Upper lobe of left lung (tissue), 4 donors: ENCODE measurements around the gene SLC25A25.

Experiments used
- CTCF ChIP-seq, 6 experiments: fragments of 450-650 bp in 4 of 6; fragments of 200-600 bp in 2 of 6; sonication (generic) in 2 of 6; IDR thresholded peaks; one replicate each; pipeline ENCODE4 v1.5.1; 2016 to 2019; ENCODE audit warnings: antibody characterized with exemption in 6 of 6
- EP300 ChIP-seq, 4 donors: sonication (generic); formaldehyde crosslinking; IDR thresholded peaks; one replicate each; pipeline ENCODE4 v1.5.1; 2017; ENCODE audit warnings: antibody characterized with exemption in 4 of 4, control low read depth in 2 of 4
- POLR2A ChIP-seq, 4 donors: fragments of 450-650 bp; IDR thresholded peaks; one replicate each; pipeline ENCODE4 v1.5.1; 2016 to 2017; ENCODE audit warnings: antibody characterized with exemption in 4 of 4, mild to moderate bottlenecking in 2 of 4
- POLR2AphosphoS5 ChIP-seq, 2 donors: sonication (generic); formaldehyde crosslinking; IDR thresholded peaks; one replicate each; pipeline ENCODE4 v1.5.1; 2017; ENCODE audit warnings: antibody characterized with exemption in 2 of 2

- TF ChIP-seq CTCF (IDR thresholded peaks at IDR 0.05) (peak in 1 of 6 experiments; percentile 19), POLR2A (IDR thresholded peaks at IDR 0.05) (peak in 1 of 4 donors; percentile 27), POLR2AphosphoS5 (IDR thresholded peaks at IDR 0.05) (no peak), EP300 (IDR thresholded peaks at IDR 0.05) (no peak)
Observed at GRCh38 chr9:128068386-128069205, 564 bp downstream of the SLC25A25 start.
